HepG2 (cell line): ENCODE measurements around the gene MYADML2. TPM values are rescaled to one million over a fixed set of nuclear protein-coding genes. Genes with fewer than 3 reads are reported as not detected.
A peak's percentile ranks its signal among the peaks of the same experiment; 100 is the strongest.

Source experiments
- BATF2 ChIP-seq: sonication (generic); formaldehyde crosslinking; IDR thresholded peaks from 2 replicates; pipeline ENCODE4 v1.8.0; 2022; ENCODE audit warnings: mild to moderate bottlenecking, missing genetic modification reagents, moderate library complexity
- BORCS8-MEF2B ChIP-seq: sonication (generic); formaldehyde crosslinking; IDR thresholded peaks from 2 replicates; pipeline ENCODE4 v1.8.0; 2022; ENCODE audit warnings: mild to moderate bottlenecking, missing genetic modification reagents
- CBFB ChIP-seq: sonication (generic); formaldehyde crosslinking; IDR thresholded peaks from 2 replicates; pipeline ENCODE4 v1.4.0; 2020; ENCODE audit warnings: missing genetic modification reagents
- E2F1 ChIP-seq: sonication (generic); formaldehyde crosslinking; IDR thresholded peaks from 2 replicates; pipeline ENCODE4 v1.5.0; 2020; ENCODE audit warnings: missing genetic modification reagents
- ETS1 ChIP-seq: sonication (generic); formaldehyde crosslinking; IDR thresholded peaks from 2 replicates; pipeline ENCODE4 v1.4.0; 2020; ENCODE audit warnings: missing genetic modification reagents
- FOXK2 ChIP-seq: fragments of 450-650 bp; IDR thresholded peaks from 2 replicates; pipeline ENCODE4 v1.6.1; 2016
- GATAD1 ChIP-seq: IDR thresholded peaks from 2 replicates; pipeline ENCODE4 v1.6.1; 2016; ENCODE audit warnings: missing genetic modification reagents, missing compliant biosample characterization
- PCBP2 ChIP-seq: fragments of 200-400 bp; formaldehyde crosslinking; optimal IDR thresholded peaks from 2 replicates; pipeline ENCODE3; 2018; ENCODE audit warnings: low read length, low read depth; ENCODE audit not compliant: poor library complexity, severe bottlenecking
- RBM22 ChIP-seq: fragments of 200-400 bp; formaldehyde crosslinking; optimal IDR thresholded peaks from 2 replicates; pipeline ENCODE3; 2017; ENCODE audit warnings: mild to moderate bottlenecking, low read length, moderate library complexity
- RCOR2 ChIP-seq: IDR thresholded peaks from 2 replicates; pipeline ENCODE4 v1.6.1; 2016; ENCODE audit warnings: missing biosample characterization, missing genetic modification reagents
- RFXANK ChIP-seq: IDR thresholded peaks from 2 replicates; pipeline ENCODE4 v1.6.1; 2016
- RXRA ChIP-seq: sonication (generic); formaldehyde crosslinking; IDR thresholded peaks from 2 replicates; pipeline ENCODE4 v1.5.1; 2020; ENCODE audit warnings: missing genetic modification reagents
- TFDP2 ChIP-seq: sonication (generic); formaldehyde crosslinking; IDR thresholded peaks from 2 replicates; pipeline ENCODE4 v1.4.0; 2020; ENCODE audit warnings: missing genetic modification reagents
- TOPORS ChIP-seq: sonication (generic); formaldehyde crosslinking; IDR thresholded peaks from 2 replicates; pipeline ENCODE4 v1.8.0; 2023; ENCODE audit warnings: mild to moderate bottlenecking, missing genetic modification reagents
- YY1 ChIP-seq: IDR thresholded peaks from 2 replicates; pipeline ENCODE4 v1.6.1; 2011; ENCODE audit warnings: low read length, low read depth, moderate library complexity, mild to moderate bottlenecking; ENCODE audit not compliant: insufficient read depth, insufficient replicate concordance
- ZBTB10 ChIP-seq: sonication (generic); formaldehyde crosslinking; IDR thresholded peaks from 2 replicates; pipeline ENCODE4 v1.4.0; 2020; ENCODE audit warnings: missing genetic modification reagents, borderline replicate concordance
- ZMAT3 ChIP-seq: sonication (generic); formaldehyde crosslinking; conservative IDR thresholded peaks from 2 replicates; pipeline ENCODE4 v1.7.0; 2021; ENCODE audit warnings: missing genetic modification reagents
- ZNF180 ChIP-seq: sonication (generic); formaldehyde crosslinking; IDR thresholded peaks from 2 replicates; pipeline ENCODE4 v1.4.0; 2020; ENCODE audit warnings: low read depth, missing genetic modification reagents, borderline replicate concordance
- ZNF205 ChIP-seq: IDR thresholded peaks from 2 replicates; pipeline ENCODE4 v1.6.1; 2018; ENCODE audit warnings: missing biosample characterization, missing genetic modification reagents
- ZNF331 ChIP-seq: sonication (generic); formaldehyde crosslinking; IDR thresholded peaks from 2 replicates; pipeline ENCODE4 v1.4.0; 2020; ENCODE audit warnings: missing genetic modification reagents
- ZNF362 ChIP-seq: sonication (generic); formaldehyde crosslinking; IDR thresholded peaks from 2 replicates; pipeline ENCODE4 v1.4.0; 2020; ENCODE audit warnings: missing genetic modification reagents, mild to moderate bottlenecking, borderline replicate concordance
- polyA plus RNA-seq, 8 experiments: library from polyadenylated mRNA; depleted of rRNA in 3 of 8; stranded (reverse) in 7 of 8; unstranded in 1 of 8; fragments of >200 nt; fragmentation: Illumina TruSeq in 4 of 8; extraction: Trizol in 4 of 8; gene quantifications; 2 replicates each; pipeline versions ENCODE4 v1.2.1 to v1.2.3, GENCODE V29; 2011 to 2016; ENCODE audit warnings: low read depth in 4 of 8, missing spikeins in 1 of 8, mixed read lengths in 1 of 8; ENCODE audit not compliant: insufficient read depth in 1 of 8
- total RNA-seq, 5 experiments: library from RNA; depleted of rRNA; stranded (reverse); fragments of >200 nt; fragmentation: Illumina TruSeq; extraction: Trizol; gene quantifications; 2 replicates each; pipeline ENCODE4 v1.2.3, GENCODE V29; 2016; ENCODE audit warnings: low read depth in 1 of 5

The MYADML2 gene
- total and polyA plus RNA-seq, 2 of the 13 experiments (the other 11 are each of a cell fraction or from before 2014, with no cell fraction given), result not detected

GRCh38 chr17:81967533-81968395 is 20.7 kb upstream of the MYADML2 start (continued):
- TF ChIP-seq RCOR2 (CRISPR knock-in tag) (peak; percentile 88), BORCS8-MEF2B (CRISPR knock-in tag) (peak; percentile 79; the same call in 1 of the 2 replicates), RXRA (CRISPR knock-in tag) (peak; percentile 96), ETS1 (peak; percentile 46; the same call in 1 of the 2 replicates), TFDP2 (peak; percentile 90), RBM22 (no peak), BATF2 (CRISPR knock-in tag) (0 out of 2 replicates have a peak, but pooled peaks have one; percentile 60), TOPORS (CRISPR knock-in tag) (peak; percentile 73; the same call in 1 of the 2 replicates), CBFB (CRISPR knock-in tag) (peak; percentile 46; the same call in 1 of the 2 replicates), FOXK2 (no peak), E2F1 (CRISPR knock-in tag) (peak; percentile 56; the same call in 1 of the 2 replicates), RFXANK (CRISPR knock-in tag) (no peak), ZNF362 (CRISPR knock-in tag) (peak; percentile 75; the same call in 1 of the 2 replicates), PCBP2 (no peak), YY1 (peak; percentile 65), ZNF180 (CRISPR knock-in tag) (no peak), ZNF205 (CRISPR knock-in tag) (peak; percentile 84), GATAD1 (CRISPR knock-in tag) (peak; percentile 81), ZMAT3 (CRISPR knock-in tag) (peak; percentile 92), ZBTB10 (CRISPR knock-in tag) (0 out of 2 replicates have a peak, but pooled peaks have one; percentile 80), ZNF331 (peak; percentile 92)
